Measurements from ENCODE around the gene SLC39A8. TPM values are rescaled to one million over a fixed set of nuclear protein-coding genes. Genes with fewer than 3 reads are reported as not detected.
A peak's percentile ranks its signal among the peaks of the same experiment; 100 is the strongest.

The SLC39A8 gene
- total RNA-seq, 1 donor from 2014 or later: 7.6 TPM

GRCh38 chr4:102217775-102218355, 127.4 kb downstream of the SLC39A8 start:
- no peak for FAIRE-seq
- Histone ChIP-seq H3K4me3 (ENCODE audit: low read depth, low read length) (no peak overlapping the region), H3K36me3 (ENCODE audit: control insufficient read depth, insufficient read depth, low read length) (no peaks in the 10 kb centered on the region), H3K27me3 (ENCODE audit: control insufficient read depth, insufficient read depth, low read length) (peaks cover 5% of the 10 kb centered on the region)
- DNase-seq (ENCODE audit: low read depth): peak; percentile 14
- TF ChIP-seq CTCF (IDR thresholded peaks at IDR 0.05; ENCODE audit: insufficient read depth, low read length, severe bottlenecking): no peak

GRCh38 chr4:102217345-102217744, 127.9 kb downstream of the SLC39A8 start:
- FAIRE-seq: no peak
- Histone ChIP-seq H3K4me3 (ENCODE audit: low read depth, low read length) (no peak overlapping the region), H3K36me3 (ENCODE audit: control insufficient read depth, insufficient read depth, low read length) (no peaks in the 10 kb centered on the region), H3K27me3 (ENCODE audit: control insufficient read depth, insufficient read depth, low read length) (peaks cover 5% of the 10 kb centered on the region)
- peak; percentile 52 for DNase-seq (ENCODE audit: low read depth)
- TF ChIP-seq CTCF (IDR thresholded peaks at IDR 0.05; ENCODE audit: insufficient read depth, low read length, severe bottlenecking): no peak

GRCh38 chr4:102216666-102217065, 128.6 kb downstream of the SLC39A8 start:
- no peaks in the 10 kb centered on the region for H3K36me3 ChIP-seq (ENCODE audit: control insufficient read depth, insufficient read depth, low read length)
- H3K27me3 ChIP-seq (ENCODE audit: control insufficient read depth, insufficient read depth, low read length): peaks cover 5% of the 10 kb centered on the region
- no peak for TF ChIP-seq CTCF (IDR thresholded peaks at IDR 0.05; ENCODE audit: insufficient read depth, low read length, severe bottlenecking)
- DNase-seq (ENCODE audit: low read depth) (no peak), FAIRE-seq (no peak)
- H3K4me3 ChIP-seq (ENCODE audit: low read depth, low read length): no peak overlapping the region

GRCh38 chr4:102213031-102213430, 132.3 kb downstream of the SLC39A8 start:
- no peak for FAIRE-seq
- H3K4me3 ChIP-seq (ENCODE audit: low read depth, low read length): no peak overlapping the region
- no peak for TF ChIP-seq CTCF (IDR thresholded peaks at IDR 0.05; ENCODE audit: insufficient read depth, low read length, severe bottlenecking)
- no peaks in the 10 kb centered on the region for H3K27me3 ChIP-seq (ENCODE audit: control insufficient read depth, insufficient read depth, low read length)
- H3K36me3 ChIP-seq (ENCODE audit: control insufficient read depth, insufficient read depth, low read length): no peaks in the 10 kb centered on the region
- no peak for DNase-seq (ENCODE audit: low read depth)

Other genes starting within 250 kb of the SLC39A8 start
- 19.0 and 24.1 TPM in 2 replicates for gene NFKB1, start 155.9 kb upstream of the SLC39A8 start, total RNA-seq